Suprapubic skin (tissue), 4 donors: ENCODE results near the gene AMMECR1L. TPM values are rescaled to one million over a fixed set of nuclear protein-coding genes. Genes with fewer than 3 reads are reported as not detected.

ENCODE experiments used
- DNase-seq, 2 donors: peaks; one replicate each; pipeline ENCODE4 v3.0.0-alpha.2; 2019; ENCODE audit warnings: low spot score in 2 of 2
- H3K27ac ChIP-seq: fragments of 200-600 bp; sonication (generic); one replicate; pipeline ENCODE4 v1.5.1; 2019
- H3K27me3 ChIP-seq: fragments of 200-600 bp; sonication (generic); one replicate; pipeline ENCODE4 v1.5.1; 2019
- H3K36me3 ChIP-seq: fragments of 200-600 bp; sonication (generic); one replicate; pipeline ENCODE4 v1.5.1; 2019
- H3K4me1 ChIP-seq: fragments of 200-600 bp; sonication (generic); one replicate; pipeline ENCODE4 v1.5.1; 2019
- H3K4me3 ChIP-seq: fragments of 200-600 bp; sonication (generic); one replicate; pipeline ENCODE4 v1.5.1; 2019; ENCODE audit warnings: mild to moderate bottlenecking
- H3K9me3 ChIP-seq: fragments of 200-600 bp; sonication (generic); one replicate; pipeline ENCODE4 v1.5.1; 2019
- CTCF ChIP-seq, 2 donors: fragments of 200-600 bp in 1 of 2; fragments of 450-650 bp in 1 of 2; sonication (generic) in 1 of 2; IDR thresholded peaks; one replicate each; pipeline ENCODE4 v1.5.1; 2016 to 2019; ENCODE audit warnings: antibody characterized with exemption in 2 of 2, mild to moderate bottlenecking in 1 of 2, moderate library complexity in 1 of 2
- EP300 ChIP-seq: sonication (generic); formaldehyde crosslinking; IDR thresholded peaks from one replicate; pipeline ENCODE4 v1.6.1; 2017; ENCODE audit warnings: antibody characterized with exemption
- POLR2A ChIP-seq, 2 donors: fragments of 450-650 bp; IDR thresholded peaks; one replicate each; pipeline ENCODE4 v1.6.1; 2017; ENCODE audit warnings: antibody characterized with exemption in 2 of 2, mild to moderate bottlenecking in 2 of 2, moderate library complexity in 2 of 2
- POLR2AphosphoS5 ChIP-seq, 3 donors: sonication (generic); formaldehyde crosslinking; IDR thresholded peaks; one replicate each; pipeline ENCODE4 v1.6.1; 2017; ENCODE audit warnings: antibody characterized with exemption in 3 of 3
- WGBS: methylation state at CpG from one replicate; pipeline ENCODE4 v1.1.5; 2018; 5-methylcytosine and 5-hydroxymethylcytosine counted together
- total RNA-seq, 4 donors: library from RNA; depleted of rRNA; stranded (reverse); fragments of >200 nt; gene quantifications; one replicate each; pipeline ENCODE4 v1.1.0, GENCODE V29; 2016

AMMECR1L gene
- total RNA-seq, 4 donors from 2014 or later = 13.9 to 18.9 (median 16.1) TPM

GRCh38 chr2:127844973-127845372 lies 40.8 kb downstream of the AMMECR1L start:
- H3K4me1 ChIP-seq = no peaks in the 10 kb centered on the region
- peaks cover 44% of the 10 kb centered on the region for H3K36me3 ChIP-seq
- no peak for DNase-seq
- H3K27me3 ChIP-seq = no peaks in the 10 kb centered on the region
- TF ChIP-seq EP300 (no peak), CTCF (IDR thresholded peaks at IDR 0.05) (no peak), POLR2A (IDR thresholded peaks at IDR 0.05) (no peak), POLR2AphosphoS5 (IDR thresholded peaks at IDR 0.05) (no peak)
- H3K9me3 ChIP-seq = no peaks in the 10 kb centered on the region
- H3K27ac ChIP-seq = no peak overlapping the region
- WGBS = 38% methylated on average over 4 of the region's 4 CpGs
- H3K4me3 ChIP-seq = no peak overlapping the region

- no peak overlapping the region for H3K4me3 ChIP-seq
- H3K36me3 ChIP-seq = peaks cover 33% of the 10 kb centered on the region
- no peaks in the 10 kb centered on the region for H3K27me3 ChIP-seq
- H3K9me3 ChIP-seq = no peaks in the 10 kb centered on the region
- H3K4me1 ChIP-seq = no peaks in the 10 kb centered on the region
- whole genome bisulfite sequencing = 93% methylated on average over 6 of the region's 6 CpGs
- DNase-seq = no peak
- no peak overlapping the region for H3K27ac ChIP-seq
- no peak for TF ChIP-seq POLR2A (IDR thresholded peaks at IDR 0.05)
- no peak for TF ChIP-seq CTCF (IDR thresholded peaks at IDR 0.05)
- no peak for TF ChIP-seq POLR2AphosphoS5 (IDR thresholded peaks at IDR 0.05)
- TF ChIP-seq EP300 = no peak
Measured at GRCh38 chr2:127843677-127844076, 42.1 kb downstream of the AMMECR1L start.

GRCh38 chr2:127841466-127842178 lies 44.1 kb downstream of the AMMECR1L start:
- Histone ChIP-seq H3K9me3 (no peaks in the 10 kb centered on the region), H3K4me3 (no peak overlapping the region), H3K36me3 (peaks cover 12% of the 10 kb centered on the region), H3K27ac (no peak overlapping the region), H3K27me3 (no peaks in the 10 kb centered on the region), H3K4me1 (no peaks in the 10 kb centered on the region)
- 89% methylated on average over 18 of the region's 20 CpGs for WGBS
- no peak for DNase-seq
- TF ChIP-seq POLR2A (IDR thresholded peaks at IDR 0.05) = no peak
- TF ChIP-seq EP300 = no peak
- TF ChIP-seq POLR2AphosphoS5 (IDR thresholded peaks at IDR 0.05) = no peak
- TF ChIP-seq CTCF (IDR thresholded peaks at IDR 0.05) = no peak

- Histone ChIP-seq H3K27ac (no peak overlapping the region), H3K4me3 (no peak overlapping the region), H3K9me3 (no peaks in the 10 kb centered on the region), H3K27me3 (no peaks in the 10 kb centered on the region), H3K36me3 (peaks cover 5% of the 10 kb centered on the region), H3K4me1 (no peaks in the 10 kb centered on the region)
- TF ChIP-seq EP300 (no peak), POLR2A (IDR thresholded peaks at IDR 0.05) (no peak), POLR2AphosphoS5 (IDR thresholded peaks at IDR 0.05) (no peak), CTCF (IDR thresholded peaks at IDR 0.05) (no peak)
- DNase-seq = no peak
- 84% methylated on average over 4 of the region's 4 CpGs for WGBS
Measured at GRCh38 chr2:127840893-127841292, 44.9 kb downstream of the AMMECR1L start.

DNA sequence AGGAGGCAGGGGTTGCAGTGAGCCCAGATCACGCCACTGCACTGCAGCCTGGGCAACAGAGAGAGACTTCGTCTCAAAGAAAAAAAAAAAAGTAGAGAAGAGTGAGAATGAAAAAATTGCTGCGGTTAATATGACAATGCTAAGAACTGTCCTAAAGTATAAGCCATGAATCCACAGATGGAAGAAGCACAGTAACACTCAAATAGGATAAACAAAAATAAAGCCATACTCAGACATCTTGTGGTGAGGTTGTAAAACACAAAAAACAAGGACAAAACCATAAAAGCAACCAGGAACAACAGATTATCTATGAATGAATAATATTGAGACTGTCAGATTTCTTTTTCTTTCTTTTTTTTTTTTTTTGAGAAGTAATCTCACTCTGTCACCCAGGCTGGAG lies 50.8 kb downstream of the AMMECR1L start:
- no peak overlapping the region for H3K4me3 ChIP-seq
- no peaks in the 10 kb centered on the region for H3K27me3 ChIP-seq
- DNase-seq = no peak
- H3K27ac ChIP-seq = no peak overlapping the region
- WGBS = 92% methylated on average over 3 of the region's 3 CpGs
- no peaks in the 10 kb centered on the region for H3K9me3 ChIP-seq
- TF ChIP-seq POLR2AphosphoS5 (IDR thresholded peaks at IDR 0.05) (no peak), CTCF (IDR thresholded peaks at IDR 0.05) (no peak), POLR2A (IDR thresholded peaks at IDR 0.05) (no peak), EP300 (no peak)
- no peaks in the 10 kb centered on the region for H3K4me1 ChIP-seq
- no peaks in the 10 kb centered on the region for H3K36me3 ChIP-seq
